GM15510 (cell line): ENCODE results near the gene IPCEF1.

ENCODE experiments used
- POLR2A ChIP-seq: IDR thresholded peaks from 3 replicates; pipeline ENCODE4 v1.6.1; 2011; ENCODE audit warnings: borderline replicate concordance; ENCODE audit not compliant: insufficient read length; ENCODE audit errors: extremely low read depth

Gene IPCEF1

GRCh38 chr6:154258064-154258757, 98.4 kb downstream of the IPCEF1 start:
- TF ChIP-seq POLR2A = no peak

- TF ChIP-seq POLR2A = no peak
Measured at GRCh38 chr6:154257067-154257466, 99.5 kb downstream of the IPCEF1 start.

- no peak for TF ChIP-seq POLR2A
Measured at GRCh38 chr6:154252678-154253077, 103.9 kb downstream of the IPCEF1 start.

- no peak for TF ChIP-seq POLR2A
Measured at GRCh38 chr6:154251116-154251515, 105.5 kb downstream of the IPCEF1 start.

GRCh38 chr6:154249499-154250298, 106.9 kb downstream of the IPCEF1 start:
- no peak for TF ChIP-seq POLR2A

- TF ChIP-seq POLR2A = no peak
Measured at GRCh38 chr6:154247119-154247861, 109.3 kb downstream of the IPCEF1 start.

- TF ChIP-seq POLR2A = no peak
Measured at GRCh38 chr6:154246723-154247118, 109.9 kb downstream of the IPCEF1 start.

GRCh38 chr6:154245506-154245905, 111.1 kb downstream of the IPCEF1 start:
- no peak for TF ChIP-seq POLR2A

GRCh38 chr6:154243793-154244750, 112.5 kb downstream of the IPCEF1 start:
- TF ChIP-seq POLR2A = no peak

- no peak for TF ChIP-seq POLR2A
Measured at GRCh38 chr6:154242617-154243357, 113.8 kb downstream of the IPCEF1 start.

GRCh38 chr6:154241581-154241980, 115.0 kb downstream of the IPCEF1 start:
- TF ChIP-seq POLR2A = no peak

GRCh38 chr6:154239392-154239791, 117.2 kb downstream of the IPCEF1 start:
- TF ChIP-seq POLR2A = no peak

GRCh38 chr6:154238831-154239230, 117.8 kb downstream of the IPCEF1 start:
- no peak for TF ChIP-seq POLR2A
